Measurements from ENCODE around the gene ABHD14A.

The ABHD14A gene

DNA sequence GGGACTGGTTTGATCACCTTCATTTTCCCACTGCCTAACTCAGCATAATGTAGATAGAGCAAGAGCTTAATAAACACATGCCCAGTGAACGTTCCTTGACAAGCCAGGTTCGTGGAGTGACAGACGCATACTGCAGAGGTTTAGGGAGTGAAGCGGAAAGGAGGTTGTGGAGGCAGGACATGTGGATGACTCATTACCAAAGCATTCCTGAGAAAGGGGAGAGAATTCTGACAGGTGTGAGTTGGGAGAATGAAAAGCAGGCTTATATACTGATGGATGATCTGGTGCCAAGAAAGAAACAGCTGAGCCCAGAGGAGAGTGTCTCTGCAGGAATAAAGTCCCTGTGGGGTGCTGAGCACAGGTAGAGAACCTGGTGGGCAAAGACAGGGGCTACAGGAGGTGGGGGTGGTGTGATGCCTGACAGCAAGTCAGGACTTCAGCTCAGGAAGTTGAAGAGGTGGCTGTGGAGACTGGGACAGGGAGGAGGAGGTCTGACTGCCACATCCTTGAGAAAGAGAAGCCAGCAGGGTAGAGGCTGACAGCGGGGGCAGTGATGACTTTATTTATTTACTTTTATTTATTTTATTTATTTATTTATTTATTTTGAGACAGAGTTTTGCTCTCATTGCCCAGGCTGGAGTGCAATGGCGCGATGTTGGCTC is 23.2 kb downstream of the ABHD14A start:
- no peak for DNase-seq

GRCh38 chr3:51998774-51999173 is 23.9 kb downstream of the ABHD14A start:
- no peak for DNase-seq

GRCh38 chr3:51999846-52000245 is 25.0 kb downstream of the ABHD14A start:
- no peak for DNase-seq

- peak; percentile 84 for DNase-seq
Measured at GRCh38 chr3:52001443-52001974, 26.6 kb downstream of the ABHD14A start.

- no peak for DNase-seq
Measured at GRCh38 chr3:52002748-52003147, 27.9 kb downstream of the ABHD14A start.

GRCh38 chr3:52004163-52004787 is 29.4 kb downstream of the ABHD14A start:
- DNase-seq, result no peak

- no peak for DNase-seq
Measured at GRCh38 chr3:52004906-52005395, 30.1 kb downstream of the ABHD14A start.

GRCh38 chr3:52005571-52005986 is 30.7 kb downstream of the ABHD14A start:
- DNase-seq, result no peak

GRCh38 chr3:52006017-52006819 is 31.4 kb downstream of the ABHD14A start:
- no peak for DNase-seq

GRCh38 chr3:52006820-52007133 is 31.9 kb downstream of the ABHD14A start:
- DNase-seq, result no peak

- no peak for DNase-seq
Measured at GRCh38 chr3:52007291-52007690, 32.4 kb downstream of the ABHD14A start.

DNA sequence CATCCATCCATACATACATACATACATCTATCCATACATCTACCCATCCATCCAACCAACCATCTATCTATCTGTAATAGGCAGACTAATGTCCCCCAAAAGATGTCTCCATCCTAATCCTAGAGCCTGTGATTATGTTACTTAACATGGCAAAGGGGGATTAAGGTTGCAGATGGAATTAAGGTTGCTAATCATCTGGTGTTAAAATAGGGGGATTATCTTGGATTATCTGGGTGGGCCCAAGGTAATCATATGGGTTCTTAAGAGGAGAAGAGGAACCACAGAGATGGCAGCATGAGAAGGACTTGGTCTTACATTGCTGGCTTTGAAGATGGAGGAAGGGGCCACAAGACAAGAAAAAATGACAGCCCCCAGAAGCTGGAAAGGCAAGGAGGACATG is 35.6 kb downstream of the ABHD14A start:
- DNase-seq, result no peak

DNA sequence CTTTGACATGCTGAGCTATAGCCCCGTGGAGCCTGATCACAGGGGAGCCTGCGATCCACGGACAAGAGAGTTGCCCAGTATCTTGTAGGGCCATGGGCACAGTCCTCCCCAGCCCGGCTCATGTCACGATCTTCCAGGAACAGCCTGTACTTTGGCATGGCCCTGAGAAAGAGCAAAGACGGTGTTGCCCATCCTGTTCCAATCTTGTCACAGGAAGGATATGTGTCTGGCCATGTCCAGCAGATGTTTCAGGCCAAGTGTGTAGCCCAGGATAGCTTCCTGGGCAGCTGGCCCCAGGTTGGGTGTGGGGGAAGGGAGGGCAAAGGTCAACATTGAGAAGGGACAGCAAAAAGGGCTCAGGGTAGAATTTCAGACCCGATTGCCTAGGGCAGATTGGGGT is 37.8 kb downstream of the ABHD14A start:
- DNase-seq, result no peak

DNA sequence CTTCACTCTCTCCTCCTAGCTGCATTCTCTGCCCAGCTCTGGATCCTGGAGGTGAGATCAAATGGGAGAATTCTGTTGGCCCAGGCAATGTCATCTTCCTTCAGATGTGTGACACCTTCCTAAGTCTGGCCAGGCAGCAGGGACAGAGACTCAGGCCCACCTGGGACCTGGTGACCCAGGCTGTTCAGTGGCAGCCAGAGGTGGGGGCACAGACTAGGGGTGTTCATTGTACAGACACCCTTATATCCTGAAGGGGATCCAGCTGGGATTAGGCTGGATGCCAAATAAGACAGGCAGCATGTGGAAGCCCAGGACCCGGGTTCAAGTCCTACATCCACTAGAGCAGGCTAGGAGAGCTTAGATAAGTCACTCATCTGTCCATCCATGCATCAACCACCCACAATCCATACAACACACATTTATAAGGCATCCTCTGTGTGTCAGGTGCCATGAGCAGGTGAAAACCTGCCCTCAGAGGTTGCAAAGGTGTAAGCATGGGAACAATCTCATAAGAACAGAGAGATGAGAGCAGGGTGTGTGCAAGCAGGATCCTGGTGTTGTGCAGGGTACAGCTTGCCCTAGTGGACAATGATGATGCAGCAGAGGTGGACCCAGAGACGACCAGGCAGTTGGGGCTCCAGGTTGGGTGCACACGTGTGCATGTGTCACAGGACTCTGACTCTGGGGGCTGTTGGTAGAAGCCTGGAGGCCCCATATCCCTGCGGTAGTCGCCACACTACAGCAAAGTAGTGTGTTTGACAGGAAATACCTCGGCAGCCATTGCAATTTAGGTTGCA is 39.1 kb downstream of the ABHD14A start:
- no peak for DNase-seq

DNA sequence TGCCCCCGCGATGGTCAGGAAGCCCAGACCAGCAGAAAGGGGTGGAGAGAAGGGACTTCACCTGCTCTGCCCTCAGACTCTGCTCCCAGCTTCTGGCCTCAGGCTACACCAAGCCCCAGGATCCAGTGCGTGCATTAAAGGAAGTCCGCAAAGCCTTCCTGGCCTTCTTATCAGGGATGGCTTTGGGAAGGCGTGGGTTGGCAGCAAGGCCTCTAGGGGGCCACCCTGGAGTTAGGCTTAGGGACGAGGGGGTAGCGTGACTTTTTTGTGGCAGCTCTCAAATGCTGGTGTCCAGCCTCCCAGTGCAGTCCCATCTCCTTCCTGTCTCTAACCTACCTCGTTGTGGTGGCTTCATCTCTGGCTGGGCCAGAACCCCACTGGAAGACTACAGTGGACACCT is 39.7 kb downstream of the ABHD14A start:
- no peak for DNase-seq

- DNase-seq, result no peak
Measured at GRCh38 chr3:52015438-52016228, 40.8 kb downstream of the ABHD14A start.

- no peak for DNase-seq
Measured at GRCh38 chr3:52017586-52017985, 42.7 kb downstream of the ABHD14A start.

GRCh38 chr3:52018319-52019000 is 43.6 kb downstream of the ABHD14A start:
- DNase-seq, result no peak

GRCh38 chr3:52019352-52020080 is 44.7 kb downstream of the ABHD14A start:
- DNase-seq, result no peak

- no peak for DNase-seq
Measured at GRCh38 chr3:52020796-52021195, 45.9 kb downstream of the ABHD14A start.

Measured in stimulated activated CD4-positive, alpha-beta T cell treated with anti-CD3 and anti-CD28 coated beads, Interleukin-1b, Interleukin-23, amount 100 ng/mL, for 48 hours (primary cell).